ENCODE results near the gene LGI4.

LGI4 gene

DNA sequence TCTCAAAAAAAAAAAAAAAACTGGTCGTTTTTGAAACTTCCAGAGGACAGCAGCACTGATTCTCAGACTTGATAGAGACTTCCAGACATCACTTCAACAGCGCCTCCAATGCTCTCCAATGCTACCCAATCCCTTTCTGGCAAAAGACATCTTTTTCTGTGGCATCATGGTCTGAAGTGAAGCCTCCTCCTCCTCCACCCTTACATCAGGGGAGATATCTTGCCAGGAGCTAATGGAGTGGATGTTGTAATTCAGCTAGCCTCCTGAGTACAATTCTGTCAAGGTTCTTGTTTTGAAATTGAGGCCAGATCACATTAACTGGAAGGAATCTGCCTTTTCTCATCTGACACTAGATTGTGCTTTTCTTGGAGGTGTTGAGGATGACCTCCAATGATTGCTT is 43.8 kb upstream of the LGI4 start:
- Histone ChIP-seq H3K4ac (ENCODE audit: low read depth, low read length) (no peak overlapping the region), H3K4me2 (ENCODE audit: low read length) (no peak overlapping the region), H4K91ac (ENCODE audit: low read depth, low read length) (no peak overlapping the region), H3K9ac (ENCODE audit: low read length) (no peak overlapping the region), H4K12ac (ENCODE audit: low read depth, low read length) (no peak overlapping the region), H3K18ac (ENCODE audit: low read length) (no peak overlapping the region), H3K9me3 (ENCODE audit: insufficient read depth, low read depth, low read length) (peaks cover 4% of the 10 kb centered on the region), H3K4me1 (ENCODE audit: control insufficient read depth in 1 of 2, insufficient read depth in 2 of 2, low read length in 2 of 2) (no peaks in the 10 kb centered on the region), H3K79me1 (ENCODE audit: low read length) (no peaks in the 10 kb centered on the region), H3K27me3 (ENCODE audit: insufficient read depth, low read length) (no peaks in the 10 kb centered on the region), H4K8ac (ENCODE audit: low read depth, low read length) (no peak overlapping the region), H2AK5ac (ENCODE audit: low read length) (no peak overlapping the region), H3K79me2 (ENCODE audit: control insufficient read depth, insufficient read depth, low read length, poor library complexity) (no peaks in the 10 kb centered on the region), H3K23ac (ENCODE audit: low read length) (no peak overlapping the region), H3K36me3 (ENCODE audit: control insufficient read depth in 1 of 2, insufficient read depth in 2 of 2, low read length in 2 of 2) (no peaks in the 10 kb centered on the region), H3K14ac (ENCODE audit: low read length) (no peak overlapping the region), H3K27ac (ENCODE audit: low read depth, low read length) (no peak overlapping the region), H2BK5ac (ENCODE audit: low read depth, low read length, poor library complexity) (no peak overlapping the region), H2BK12ac (ENCODE audit: low read length) (no peak overlapping the region), H2BK120ac (ENCODE audit: insufficient read depth, low read length, poor library complexity) (no peak overlapping the region), H2AFZ (ENCODE audit: insufficient read depth, low read length, poor library complexity) (no peak overlapping the region), H3K4me3 (ENCODE audit: low read depth, low read length) (no peak overlapping the region)
- no peak for DNase-seq
- no CpG with 5 or more reads among the region's 2 CpGs for WGBS (ENCODE audit: extremely low coverage, insufficient coverage, insufficient read length)

DNA sequence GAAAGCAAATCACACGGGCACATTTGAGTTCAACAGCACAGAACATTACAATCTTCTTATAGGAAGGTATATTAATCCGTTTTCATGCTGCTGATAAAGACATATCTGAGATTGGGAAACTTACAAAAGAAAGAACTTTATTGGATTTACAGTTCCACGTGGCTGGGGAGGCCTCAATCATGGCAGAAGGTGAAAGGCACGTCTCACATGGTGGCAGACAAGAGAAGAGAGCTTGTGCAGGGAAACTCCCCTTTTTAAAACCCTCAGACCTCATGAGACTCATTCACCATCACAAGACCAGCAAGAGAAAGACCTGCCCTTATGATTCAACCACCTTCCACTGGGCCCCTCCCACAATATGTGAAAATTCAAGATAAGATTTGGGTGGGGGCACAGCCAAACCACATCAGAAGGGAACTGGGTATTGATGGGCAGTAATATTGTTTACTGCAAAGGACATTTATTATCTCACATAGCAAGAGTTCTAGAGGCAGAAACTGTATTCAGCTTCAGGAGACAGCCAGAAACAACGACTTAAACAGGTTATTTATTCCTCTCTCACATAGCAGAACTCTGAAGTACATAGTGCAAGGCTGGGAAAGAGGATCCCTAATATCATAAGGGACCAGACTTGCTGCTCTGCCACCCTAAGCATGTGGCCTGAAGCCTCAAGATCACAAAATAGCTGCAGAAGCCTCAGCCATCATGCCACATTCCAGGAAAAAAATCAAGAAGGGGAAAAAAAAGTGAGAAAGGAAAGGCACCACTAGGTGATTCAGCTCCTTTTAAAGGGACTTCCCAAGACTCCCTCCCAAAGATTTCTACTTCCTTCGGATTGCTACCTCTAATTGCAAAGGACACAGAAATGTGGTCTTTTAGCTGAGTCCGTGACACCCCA is 42.8 kb upstream of the LGI4 start:
- Histone ChIP-seq H3K4me2 (ENCODE audit: low read length) (no peak overlapping the region), H3K4ac (ENCODE audit: low read depth, low read length) (no peak overlapping the region), H3K4me1 (ENCODE audit: control insufficient read depth in 1 of 2, insufficient read depth in 2 of 2, low read length in 2 of 2) (no peaks in the 10 kb centered on the region), H3K18ac (ENCODE audit: low read length) (no peak overlapping the region), H3K79me1 (ENCODE audit: low read length) (no peaks in the 10 kb centered on the region), H2BK120ac (ENCODE audit: insufficient read depth, low read length, poor library complexity) (no peak overlapping the region), H3K36me3 (ENCODE audit: control insufficient read depth in 1 of 2, insufficient read depth in 2 of 2, low read length in 2 of 2) (no peaks in the 10 kb centered on the region), H4K12ac (ENCODE audit: low read depth, low read length) (no peak overlapping the region), H4K91ac (ENCODE audit: low read depth, low read length) (no peak overlapping the region), H3K9me3 (ENCODE audit: insufficient read depth, low read depth, low read length) (peaks cover 5% of the 10 kb centered on the region), H2BK12ac (ENCODE audit: low read length) (no peak overlapping the region), H2AK5ac (ENCODE audit: low read length) (no peak overlapping the region), H3K27ac (ENCODE audit: low read depth, low read length) (no peak overlapping the region), H3K79me2 (ENCODE audit: control insufficient read depth, insufficient read depth, low read length, poor library complexity) (no peaks in the 10 kb centered on the region), H3K9ac (ENCODE audit: low read length) (no peak overlapping the region), H3K27me3 (ENCODE audit: insufficient read depth, low read length) (no peaks in the 10 kb centered on the region), H2AFZ (ENCODE audit: insufficient read depth, low read length, poor library complexity) (no peak overlapping the region), H4K8ac (ENCODE audit: low read depth, low read length) (no peak overlapping the region), H2BK5ac (ENCODE audit: low read depth, low read length, poor library complexity) (no peak overlapping the region), H3K4me3 (ENCODE audit: low read depth, low read length) (no peak overlapping the region), H3K23ac (ENCODE audit: low read length) (no peak overlapping the region), H3K14ac (ENCODE audit: low read length) (no peak overlapping the region)
- no CpG with 5 or more reads among the region's 7 CpGs for WGBS (ENCODE audit: extremely low coverage, insufficient coverage, insufficient read length)
- DNase-seq: no peak

DNA sequence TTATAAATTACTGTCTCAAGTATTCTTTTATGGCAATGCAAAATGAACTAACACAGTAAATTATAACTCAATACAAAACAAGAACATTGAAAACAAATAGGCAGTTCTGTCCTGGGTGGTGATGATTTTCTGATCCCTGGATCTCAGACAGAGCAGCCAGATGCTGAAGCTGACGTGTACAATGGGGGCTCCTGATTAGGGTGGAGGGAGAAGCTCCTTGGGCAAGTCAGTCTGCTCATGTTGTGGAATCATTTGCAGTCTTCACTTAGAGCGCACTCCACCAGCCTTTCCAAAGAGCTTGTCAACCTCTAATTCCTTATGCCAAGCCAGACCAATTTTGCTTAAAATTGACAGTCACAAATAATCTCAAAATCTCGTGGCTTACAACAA is 41.3 kb upstream of the LGI4 start:
- Histone ChIP-seq H3K18ac (ENCODE audit: low read length) (no peak overlapping the region), H3K27ac (ENCODE audit: low read depth, low read length) (no peak overlapping the region), H2AK5ac (ENCODE audit: low read length) (no peak overlapping the region), H3K9ac (ENCODE audit: low read length) (no peak overlapping the region), H3K79me2 (ENCODE audit: control insufficient read depth, insufficient read depth, low read length, poor library complexity) (no peaks in the 10 kb centered on the region), H3K79me1 (ENCODE audit: low read length) (no peaks in the 10 kb centered on the region), H3K4ac (ENCODE audit: low read depth, low read length) (no peak overlapping the region), H3K23ac (ENCODE audit: low read length) (no peak overlapping the region), H3K4me1 (ENCODE audit: control insufficient read depth in 1 of 2, insufficient read depth in 2 of 2, low read length in 2 of 2) (no peaks in the 10 kb centered on the region), H3K4me3 (ENCODE audit: low read depth, low read length) (no peak overlapping the region), H2AFZ (ENCODE audit: insufficient read depth, low read length, poor library complexity) (no peak overlapping the region), H3K4me2 (ENCODE audit: low read length) (no peak overlapping the region), H3K9me3 (ENCODE audit: insufficient read depth, low read depth, low read length) (peaks cover 2% of the 10 kb centered on the region), H2BK12ac (ENCODE audit: low read length) (no peak overlapping the region), H4K8ac (ENCODE audit: low read depth, low read length) (no peak overlapping the region), H3K36me3 (ENCODE audit: control insufficient read depth in 1 of 2, insufficient read depth in 2 of 2, low read length in 2 of 2) (no peaks in the 10 kb centered on the region), H2BK120ac (ENCODE audit: insufficient read depth, low read length, poor library complexity) (no peak overlapping the region), H2BK5ac (ENCODE audit: low read depth, low read length, poor library complexity) (no peak overlapping the region), H3K27me3 (ENCODE audit: insufficient read depth, low read length) (no peaks in the 10 kb centered on the region), H4K12ac (ENCODE audit: low read depth, low read length) (no peak overlapping the region), H4K91ac (ENCODE audit: low read depth, low read length) (no peak overlapping the region), H3K14ac (ENCODE audit: low read length) (no peak overlapping the region)
- no CpG with 5 or more reads among the region's 3 CpGs for WGBS (ENCODE audit: extremely low coverage, insufficient coverage, insufficient read length)
- DNase-seq: no peak

DNA sequence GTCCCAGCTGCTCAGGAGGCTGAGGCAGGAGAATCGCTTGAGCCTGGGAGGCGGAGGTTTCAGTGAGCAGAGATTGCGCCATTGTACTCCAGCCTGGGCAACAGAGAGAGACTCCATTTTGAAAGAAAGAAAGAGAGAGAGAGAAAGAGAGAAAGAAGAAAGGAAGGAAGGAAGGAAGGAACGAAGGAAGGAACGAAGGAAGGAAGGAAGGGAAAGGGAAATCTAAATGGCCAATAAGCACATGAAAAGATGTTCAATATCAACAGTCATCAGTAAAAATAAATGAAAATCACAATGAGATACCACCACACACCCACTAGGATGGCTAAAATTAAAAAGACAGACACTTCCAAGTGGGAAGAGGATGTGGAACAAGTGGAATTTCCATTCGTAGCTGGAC is 39.4 kb upstream of the LGI4 start:
- Histone ChIP-seq H3K36me3 (ENCODE audit: control insufficient read depth in 1 of 2, insufficient read depth in 2 of 2, low read length in 2 of 2) (peaks cover 13% of the 10 kb centered on the region in 2 experiments), H2BK120ac (ENCODE audit: insufficient read depth, low read length, poor library complexity) (no peak overlapping the region), H4K12ac (ENCODE audit: low read depth, low read length) (no peak overlapping the region), H3K79me2 (ENCODE audit: control insufficient read depth, insufficient read depth, low read length, poor library complexity) (no peaks in the 10 kb centered on the region), H3K9me3 (ENCODE audit: insufficient read depth, low read depth, low read length) (peaks cover 2% of the 10 kb centered on the region), H3K23ac (ENCODE audit: low read length) (no peak overlapping the region), H2AFZ (ENCODE audit: insufficient read depth, low read length, poor library complexity) (no peak overlapping the region), H2AK5ac (ENCODE audit: low read length) (no peak overlapping the region), H2BK12ac (ENCODE audit: low read length) (no peak overlapping the region), H2BK5ac (ENCODE audit: low read depth, low read length, poor library complexity) (no peak overlapping the region), H4K8ac (ENCODE audit: low read depth, low read length) (no peak overlapping the region), H3K9ac (ENCODE audit: low read length) (no peak overlapping the region), H3K27me3 (ENCODE audit: insufficient read depth, low read length) (no peaks in the 10 kb centered on the region), H3K14ac (ENCODE audit: low read length) (no peak overlapping the region), H4K91ac (ENCODE audit: low read depth, low read length) (no peak overlapping the region), H3K18ac (ENCODE audit: low read length) (no peak overlapping the region), H3K4me3 (ENCODE audit: low read depth, low read length) (no peak overlapping the region), H3K79me1 (ENCODE audit: low read length) (no peaks in the 10 kb centered on the region), H3K27ac (ENCODE audit: low read depth, low read length) (no peak overlapping the region), H3K4me2 (ENCODE audit: low read length) (no peak overlapping the region), H3K4ac (ENCODE audit: low read depth, low read length) (no peak overlapping the region), H3K4me1 (ENCODE audit: control insufficient read depth in 1 of 2, insufficient read depth in 2 of 2, low read length in 2 of 2) (no peaks in the 10 kb centered on the region)
- 100% methylated on average over 1 of the region's 6 CpGs for WGBS (ENCODE audit: extremely low coverage, insufficient coverage, insufficient read length)
- no peak for DNase-seq
